DMS 273 (cell line): Measurements from ENCODE around the gene ROCK2.
A peak's percentile ranks its signal among the peaks of the same experiment; 100 is the strongest.
"Not testable (repeated sequence)": the region's sequence is repeated elsewhere in the genome, so short reads cannot be mapped to it uniquely, and the experiment has no call there.

ENCODE experiments used
- DNase-seq: peaks from one replicate; lab custom pipeline; 2025; ENCODE audit not compliant: unreplicated experiment; lab: John Stamatoyannopoulos, UW

Gene ROCK2

DNA sequence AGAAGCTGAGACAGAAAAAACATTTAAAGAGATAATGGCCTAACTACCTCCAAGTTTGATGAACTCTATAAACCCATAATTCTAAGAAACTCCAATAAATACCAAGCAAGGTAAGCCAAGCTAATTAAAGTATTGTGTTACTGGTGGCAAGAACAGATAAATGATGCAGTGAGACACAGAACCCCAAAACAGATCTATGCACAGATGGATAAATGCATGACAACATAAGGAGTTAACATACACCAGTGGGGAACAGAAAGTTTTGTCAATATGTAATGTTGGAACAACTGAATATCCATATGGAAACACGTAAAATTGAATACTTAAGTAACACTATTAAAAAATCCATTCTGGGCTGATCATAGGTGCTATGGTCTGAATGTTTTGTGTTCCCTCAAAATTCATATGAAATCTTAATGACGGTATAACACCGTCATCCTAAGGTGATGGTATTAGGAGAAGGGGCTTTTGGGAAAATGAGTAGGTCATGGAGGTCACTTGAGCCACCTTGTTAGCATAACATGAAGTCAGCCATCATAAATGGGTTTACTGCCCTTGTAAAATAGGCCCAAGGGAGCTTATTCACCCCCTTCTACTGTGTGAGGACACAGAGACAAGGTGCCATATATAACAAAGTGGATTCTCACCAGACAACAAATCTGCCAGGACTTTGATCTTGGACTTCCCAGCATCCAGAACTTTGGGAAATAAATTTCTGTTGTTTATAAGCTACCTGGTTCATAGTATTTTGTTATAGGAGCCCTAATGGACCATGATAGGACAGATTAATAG lies 102.8 kb downstream of the ROCK2 start:
- no peak for DNase-seq

DNA sequence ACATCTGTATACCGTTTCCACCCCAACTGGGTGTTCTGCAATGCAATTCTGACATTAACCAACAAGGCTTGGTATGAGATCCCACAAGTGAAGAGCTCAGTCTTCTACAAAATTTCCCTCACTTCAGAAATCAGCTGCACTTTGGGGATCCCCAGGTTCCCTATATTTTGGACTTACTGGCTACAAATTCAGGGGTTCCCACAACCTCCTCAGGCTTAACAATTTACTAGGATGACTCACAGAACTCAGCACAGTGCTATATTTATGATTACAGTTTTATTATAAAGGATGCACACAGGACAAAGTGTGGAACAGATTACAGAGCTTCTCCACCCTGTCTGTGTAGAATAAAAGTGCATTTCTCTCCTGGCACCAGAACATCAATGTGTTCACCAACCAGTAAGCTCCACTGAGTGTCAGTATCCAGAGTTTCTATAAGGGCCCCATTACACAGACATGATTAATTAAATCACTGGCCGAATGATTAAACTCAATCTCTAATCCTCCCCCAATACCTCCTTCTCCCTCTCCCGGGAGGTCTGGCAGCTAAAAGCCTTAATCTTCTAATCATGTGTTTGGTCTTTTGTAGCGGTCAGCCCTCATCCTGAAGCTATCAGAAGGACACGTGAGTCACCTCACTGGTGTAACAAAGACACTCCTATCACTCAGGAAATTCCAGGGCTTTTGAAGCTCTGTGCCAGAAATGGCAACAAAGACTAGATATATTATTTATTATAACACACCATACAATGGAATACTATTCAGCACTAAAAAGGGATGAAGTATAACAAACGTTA lies 104.6 kb downstream of the ROCK2 start:
- DNase-seq, result no peak

DNA sequence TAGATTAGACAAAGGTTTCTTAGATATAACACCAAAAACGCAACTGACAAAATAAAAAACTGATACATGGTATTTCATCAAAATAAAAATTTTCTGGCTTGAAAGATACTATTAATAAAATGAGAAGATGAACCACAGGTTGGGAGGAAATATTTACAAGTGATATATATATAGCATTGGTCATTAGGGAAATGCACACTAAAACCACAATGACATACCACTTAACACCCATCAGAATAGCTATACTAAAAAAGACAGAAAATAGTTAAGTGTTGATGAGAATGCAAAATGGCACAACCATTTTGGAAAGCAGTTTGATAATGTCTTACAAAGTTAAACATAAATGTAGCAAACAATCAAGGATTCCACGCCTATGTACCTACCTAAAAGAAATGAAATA lies 105.3 kb downstream of the ROCK2 start:
- DNase-seq, result no peak

DNA sequence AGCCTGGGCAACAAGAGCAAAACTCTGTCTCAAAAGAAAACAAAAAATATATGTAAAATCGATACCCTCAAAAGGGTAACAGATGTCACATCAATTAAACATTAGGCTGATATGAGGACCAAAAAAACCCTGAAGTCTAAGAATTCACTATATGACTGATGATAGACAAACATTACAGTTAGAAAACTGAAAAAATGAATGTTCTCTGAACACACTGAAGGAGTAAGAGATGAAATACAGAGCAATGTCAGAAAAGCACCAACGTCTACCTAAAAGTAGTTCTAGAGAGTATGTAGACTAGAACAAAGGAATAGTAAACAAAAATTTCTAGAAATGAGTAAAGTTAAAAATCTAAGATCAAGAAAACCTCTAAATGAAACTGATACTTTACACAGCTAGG lies 107.3 kb downstream of the ROCK2 start:
- no peak for DNase-seq

DNA sequence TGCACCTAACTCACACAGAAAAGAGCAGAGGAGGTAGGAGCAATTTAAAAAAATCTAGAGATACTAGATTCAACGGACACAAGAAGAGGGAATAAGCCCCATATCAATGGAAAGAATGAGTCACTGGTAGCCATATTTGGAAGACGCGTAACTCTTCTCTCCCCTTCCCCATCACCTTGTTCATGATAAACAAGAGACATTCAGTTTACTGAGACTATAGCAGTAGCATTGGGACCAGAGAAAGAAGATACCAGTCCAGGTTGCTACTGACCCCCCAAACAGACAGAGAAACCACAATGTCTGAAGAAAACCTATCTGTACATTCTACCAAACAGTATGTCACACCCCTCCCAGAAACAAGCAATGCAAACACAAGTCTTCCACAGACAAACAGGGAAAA lies 108.1 kb downstream of the ROCK2 start:
- no peak for DNase-seq

DNA sequence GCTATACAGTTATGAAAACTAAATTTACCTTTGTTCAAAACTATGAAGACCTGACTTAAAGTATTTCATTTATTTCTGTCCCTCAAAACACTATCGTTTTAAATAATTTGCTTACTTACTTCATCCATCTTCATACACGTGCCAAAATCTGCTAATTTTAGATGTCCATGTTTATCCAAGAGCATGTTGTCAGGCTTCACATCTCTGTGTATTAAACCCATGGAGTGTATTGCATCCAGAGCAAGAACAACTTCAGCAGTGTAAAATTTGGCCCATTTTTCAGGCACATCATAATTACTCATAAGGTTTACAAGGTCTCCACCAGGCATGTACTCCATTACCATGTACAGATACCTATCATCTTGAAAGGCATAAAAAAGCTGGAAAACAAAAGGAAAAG lies 108.9 kb downstream of the ROCK2 start:
- DNase-seq, result no peak

DNA sequence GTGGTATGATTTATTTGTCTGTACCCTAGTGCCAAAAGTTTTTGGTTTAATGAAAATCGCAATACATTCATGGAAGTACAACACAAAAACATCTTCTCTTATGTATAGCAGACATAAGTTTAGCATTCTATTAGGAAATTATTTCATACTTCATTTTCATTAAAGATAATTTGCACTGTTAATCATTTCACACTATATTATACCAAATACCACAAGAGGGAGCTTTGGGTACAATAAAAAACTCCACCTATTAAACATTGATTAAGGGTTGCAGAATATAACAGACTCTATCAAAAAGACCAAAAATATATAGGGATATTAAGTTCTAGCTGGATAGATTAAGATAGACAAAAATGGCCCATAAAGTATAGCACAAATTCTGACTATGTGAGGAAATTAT lies 110.1 kb downstream of the ROCK2 start:
- peak; percentile 30 for DNase-seq

DNA sequence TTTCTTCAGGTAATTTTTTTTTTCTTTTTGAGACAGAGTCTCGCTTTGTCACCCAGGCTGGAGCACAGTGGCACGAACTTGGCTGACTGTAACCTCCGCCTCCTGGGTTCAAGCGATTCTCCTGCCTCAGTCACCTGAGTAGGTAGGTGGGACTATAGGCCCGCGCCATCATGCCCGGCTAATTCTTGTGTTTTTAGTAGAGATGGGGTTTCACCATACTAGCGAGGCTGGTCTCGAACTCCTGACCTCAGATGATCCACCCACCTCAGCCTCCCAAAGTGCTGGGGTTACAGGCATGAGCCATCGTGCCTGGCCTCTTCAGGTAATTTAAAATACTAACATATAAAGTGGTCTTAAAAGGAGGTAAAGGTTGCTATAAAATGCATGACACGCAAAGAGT lies 113.2 kb downstream of the ROCK2 start:
- DNase-seq, result not testable (repeated sequence)

DNA sequence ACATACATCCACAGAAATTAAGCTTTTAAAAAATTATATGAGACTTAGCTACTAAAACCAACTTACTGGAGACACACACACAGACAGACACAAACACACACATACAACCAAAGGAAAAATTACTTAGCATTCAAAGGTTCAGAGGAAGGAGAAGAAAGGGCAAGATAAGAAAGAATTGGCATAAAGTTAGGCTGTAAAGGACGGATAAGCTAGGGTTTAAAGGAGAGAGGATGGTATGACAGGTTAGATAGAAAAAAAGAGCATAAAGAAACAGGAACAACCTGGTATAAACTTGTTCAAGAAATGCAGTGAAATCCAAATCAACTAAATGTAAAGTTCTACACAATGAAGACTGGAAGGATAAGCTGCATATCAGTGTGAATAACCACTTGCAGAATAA lies 115.7 kb downstream of the ROCK2 start:
- DNase-seq, result no peak

DNA sequence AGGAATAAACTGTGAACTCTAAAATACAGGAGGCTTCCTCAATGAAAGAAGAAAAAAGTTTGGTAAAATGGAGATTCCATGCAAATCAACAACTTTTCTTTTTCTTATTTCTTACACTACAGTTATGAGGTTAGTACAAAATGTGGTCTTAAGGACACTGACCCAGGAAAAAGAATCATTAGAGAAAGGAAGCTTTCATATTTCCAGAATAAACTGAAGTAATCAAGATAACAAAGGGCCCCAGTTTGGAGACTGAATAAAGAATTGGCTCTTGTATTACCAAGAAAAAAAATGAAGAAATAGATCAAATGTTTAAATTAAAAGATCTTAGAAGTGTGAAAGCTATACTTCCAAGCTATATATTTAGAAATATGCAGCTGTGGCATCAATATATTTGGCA lies 116.8 kb downstream of the ROCK2 start:
- DNase-seq, result no peak

DNA sequence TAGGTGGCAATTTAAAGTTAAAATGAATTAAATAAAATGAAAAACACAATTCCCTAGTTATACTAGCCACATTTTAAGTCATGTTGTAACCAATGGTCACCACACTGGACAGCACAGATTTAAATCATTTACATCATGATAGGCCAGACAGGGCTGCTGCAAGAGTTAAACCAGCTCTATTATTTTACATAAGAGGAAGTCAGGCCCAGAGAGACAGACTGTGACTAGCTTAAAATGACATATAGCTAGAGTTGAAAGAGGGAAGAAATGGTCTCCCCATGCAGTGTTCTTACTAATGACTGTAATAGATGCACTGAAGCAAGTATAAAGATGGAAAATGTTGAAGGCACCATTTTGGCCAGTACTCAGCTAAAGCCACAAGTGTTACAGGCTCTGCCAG lies 119.5 kb downstream of the ROCK2 start:
- DNase-seq, result no peak

DNA sequence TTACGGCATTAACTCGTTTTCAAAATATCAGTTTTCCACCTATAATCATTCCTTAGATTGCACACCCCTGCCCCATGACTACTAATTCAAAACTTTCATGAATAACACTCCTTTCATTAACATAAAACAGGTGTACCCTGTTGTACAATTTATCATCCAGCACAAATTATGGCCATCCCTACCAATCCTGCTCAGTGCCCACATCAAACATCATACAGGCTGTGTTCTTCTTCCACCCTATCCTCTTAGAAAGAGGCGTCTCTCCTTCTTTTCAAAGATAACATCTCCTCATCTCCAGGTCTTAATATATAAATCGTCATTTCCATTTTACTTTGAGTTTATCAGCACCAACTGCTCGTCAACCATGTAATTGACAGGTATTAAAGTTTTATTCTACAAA lies 121.6 kb downstream of the ROCK2 start:
- DNase-seq, result no peak

DNA sequence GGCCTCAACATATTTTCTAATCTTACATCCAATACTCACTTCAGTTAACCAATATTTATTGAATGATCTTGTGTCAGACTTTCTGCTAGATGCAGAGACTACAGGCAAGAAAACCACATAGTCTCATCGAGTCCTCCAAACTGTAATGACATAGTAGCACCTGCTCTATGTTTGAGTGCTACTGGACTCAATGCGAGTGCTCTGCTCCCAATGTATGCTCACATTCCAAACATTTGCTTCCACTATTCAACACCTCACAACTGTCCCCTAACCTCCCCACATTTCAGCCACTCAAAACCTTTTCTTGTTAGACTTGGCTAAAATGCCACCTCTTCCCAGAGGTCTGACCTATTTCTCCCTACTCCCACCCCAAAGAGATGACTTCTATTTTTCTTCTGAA lies 124.0 kb downstream of the ROCK2 start:
- no peak for DNase-seq

DNA sequence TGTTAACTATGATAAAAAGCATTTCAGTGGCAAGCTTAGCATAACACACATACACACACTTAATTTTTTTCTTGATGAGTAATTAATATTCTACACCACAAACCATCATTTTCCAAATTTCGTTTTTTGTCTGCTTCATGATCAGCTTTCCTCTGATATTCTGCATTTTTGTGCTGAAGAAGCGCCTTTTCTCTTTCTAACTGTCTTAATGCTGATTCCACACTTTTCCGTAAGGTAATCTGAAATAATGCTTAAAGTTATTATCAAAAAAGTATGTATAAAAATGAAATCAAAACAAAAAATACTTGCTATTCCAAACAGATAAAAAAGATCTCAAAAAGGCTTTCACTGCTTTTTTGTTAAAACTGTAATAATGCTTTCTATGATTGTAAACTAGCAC lies 129.0 kb downstream of the ROCK2 start:
- no peak for DNase-seq

DNA sequence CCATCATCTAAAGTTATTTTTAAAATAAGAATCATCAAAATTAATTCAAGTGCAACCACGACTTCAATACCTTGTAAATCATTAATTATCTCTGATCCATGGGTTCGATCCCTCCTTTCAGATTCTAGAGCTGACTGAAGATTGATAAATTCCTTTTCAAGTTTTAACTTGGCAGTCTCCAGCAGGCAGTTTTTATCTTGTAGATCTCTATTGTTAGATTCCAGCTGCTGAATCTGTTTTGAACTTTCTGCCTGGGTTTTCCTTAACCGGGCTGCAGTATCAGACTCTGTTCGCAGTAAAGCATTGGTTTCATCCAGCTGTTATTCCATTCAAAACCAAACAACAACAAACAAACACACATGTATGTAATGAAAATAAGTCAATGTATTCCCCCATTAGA lies 129.7 kb downstream of the ROCK2 start:
- DNase-seq, result no peak

DNA sequence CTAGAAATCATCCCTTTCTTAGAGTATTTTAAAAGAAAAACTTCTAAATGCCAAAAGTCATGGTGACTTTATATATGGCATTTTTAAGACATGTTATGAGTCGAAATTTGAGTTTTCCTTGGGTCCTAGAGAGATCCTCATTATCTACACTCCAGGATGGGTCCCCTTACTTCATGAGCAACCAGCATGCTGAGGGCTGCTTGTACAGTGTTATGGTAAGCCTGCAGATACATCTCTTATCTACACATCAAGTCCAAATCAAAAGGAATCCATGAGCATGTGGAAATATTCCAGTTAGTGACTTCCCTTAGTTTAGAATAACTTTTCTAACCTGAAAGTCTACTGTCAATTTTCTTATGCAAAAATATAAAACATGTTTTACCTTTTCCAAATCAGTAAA lies 130.5 kb downstream of the ROCK2 start:
- no peak for DNase-seq

DNA sequence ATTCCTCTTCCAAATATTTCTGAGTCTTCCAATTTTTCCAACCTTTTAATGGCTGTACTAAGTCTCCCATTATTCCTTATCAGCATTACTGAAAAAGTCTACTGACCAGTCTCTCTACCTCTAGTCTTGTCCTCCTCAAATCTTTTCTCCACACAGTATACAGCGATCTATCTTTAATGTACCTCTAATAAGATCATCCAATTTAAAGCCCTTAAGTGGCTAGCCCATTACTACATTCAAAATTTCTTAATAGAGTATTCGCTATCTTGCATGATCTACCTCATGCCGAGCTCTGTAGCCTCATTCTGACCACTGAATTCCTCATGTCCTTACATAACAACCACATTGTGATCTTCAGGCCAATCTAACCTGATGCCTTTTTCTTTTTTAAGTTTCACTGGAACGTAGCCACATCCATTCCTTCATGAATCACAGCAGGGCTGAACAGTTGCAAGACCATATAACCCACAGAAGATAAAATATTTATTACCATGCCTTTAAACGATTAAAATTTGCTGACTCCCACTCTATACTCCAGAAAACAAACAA lies 131.3 kb downstream of the ROCK2 start:
- no peak for DNase-seq

DNA sequence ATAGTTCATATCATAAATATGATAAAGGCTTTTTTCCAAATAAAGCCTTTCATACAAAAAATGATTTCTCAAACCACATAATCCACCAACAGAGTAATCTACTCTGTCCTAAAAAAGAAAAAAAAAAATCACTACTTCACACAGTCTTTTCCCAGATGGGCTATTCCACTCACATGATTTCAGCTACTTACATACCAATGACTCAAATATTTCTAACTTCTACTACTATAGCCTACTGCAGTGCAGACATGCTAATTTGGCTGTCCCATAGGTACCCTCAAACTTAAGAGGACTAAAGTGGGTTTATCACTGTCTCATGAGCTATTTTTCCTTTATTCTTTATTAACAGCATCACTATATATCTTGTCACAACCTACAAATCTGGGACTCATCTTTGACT lies 131.8 kb downstream of the ROCK2 start:
- DNase-seq, result no peak

DNA sequence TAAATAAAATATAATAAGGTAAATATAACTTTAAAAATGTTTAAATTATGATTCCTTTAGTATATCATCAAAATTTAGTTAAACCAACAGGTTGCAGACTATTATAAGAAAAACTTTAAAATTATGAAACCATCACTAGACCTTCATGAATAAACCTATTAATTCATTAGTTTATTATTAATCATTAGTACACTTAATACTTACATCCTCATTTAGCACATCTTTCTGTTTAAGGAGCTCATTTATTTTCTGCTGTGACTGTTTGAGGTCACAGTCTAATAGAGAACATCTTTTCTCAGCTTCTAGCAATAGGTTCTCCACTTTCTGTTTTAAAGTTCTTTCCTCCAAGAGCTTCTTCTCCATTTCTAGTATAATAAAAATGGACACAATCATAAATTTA lies 136.4 kb downstream of the ROCK2 start:
- DNase-seq, result no peak

DNA sequence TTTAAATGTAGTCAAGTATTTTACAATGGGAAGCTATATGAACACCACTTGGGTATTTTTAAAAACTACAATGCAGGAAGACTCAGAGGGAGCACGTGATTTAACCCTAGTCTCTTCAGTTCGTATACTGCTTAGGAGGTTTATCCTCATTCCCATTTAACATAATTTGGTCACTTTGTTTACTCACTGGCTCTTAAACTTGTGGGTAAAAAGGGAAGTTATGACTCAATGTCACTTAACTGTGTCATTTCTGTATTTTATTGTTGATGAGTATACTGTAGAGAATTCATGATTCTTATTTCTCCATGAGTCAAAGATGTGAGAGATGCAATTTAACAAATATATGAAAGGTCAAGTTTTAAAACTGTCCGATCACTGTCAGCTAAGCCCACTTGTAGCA lies 141.0 kb downstream of the ROCK2 start:
- no peak for DNase-seq

DNA sequence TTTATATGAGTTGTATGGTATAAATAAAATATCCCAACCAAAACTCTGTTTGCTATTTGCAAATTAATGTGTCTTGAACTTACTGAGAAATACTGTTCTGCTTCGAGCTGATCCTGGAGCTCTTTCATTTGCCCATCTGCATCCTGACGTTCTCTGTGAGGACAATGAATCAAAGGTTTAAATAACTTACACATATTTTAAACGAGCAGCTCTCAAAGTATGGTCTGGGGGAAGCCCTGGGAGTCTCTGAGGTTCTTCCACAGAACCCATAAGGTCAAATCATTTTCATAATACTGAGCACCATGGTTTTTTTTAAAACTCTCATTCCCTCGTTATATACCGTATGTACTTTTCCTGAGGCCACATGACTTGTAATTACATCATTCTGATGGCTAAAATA lies 142.5 kb downstream of the ROCK2 start:
- no peak for DNase-seq

DNA sequence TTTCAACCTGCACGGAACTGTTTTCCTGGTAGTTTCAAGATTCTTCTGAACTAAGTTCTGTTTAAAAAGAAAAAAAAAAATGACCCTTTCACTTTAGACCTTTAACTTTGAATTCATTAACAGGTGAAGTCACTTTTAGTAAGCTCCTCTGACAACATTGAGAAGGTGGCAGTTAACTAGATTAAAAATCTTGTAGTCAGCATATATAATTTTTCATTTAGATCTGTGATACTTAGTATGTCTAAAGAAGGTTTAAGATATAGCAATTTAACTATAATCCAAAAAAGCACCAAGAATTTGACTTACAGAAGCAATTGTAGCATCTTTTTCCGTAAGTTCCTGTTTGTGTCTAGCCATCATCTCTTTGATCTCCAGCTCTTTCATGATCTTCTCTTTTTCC lies 143.8 kb downstream of the ROCK2 start:
- DNase-seq, result no peak
